Activated CD4-positive, CD25-positive, alpha-beta regulatory T cell treated with anti-CD3 and anti-CD28 coated beads, Interleukin-2, amount 50 U/mL, for 24 hours (primary cell): ENCODE data around the gene HSPA12A.

ENCODE experiments used
- ATAC-seq, 2 donors: fragments of 150-1000 bp; cut with Tn5 transposase; one replicate each; pipeline ENCODE4 v1.10.0; 2021; ENCODE audit warnings: mild to moderate bottlenecking in 1 of 2, moderate library complexity in 1 of 2

HSPA12A gene

GRCh38 chr10:116742367-116743265 is at the start of gene HSPA12A:
Gene HSPA12A (minus strand): TSS chr10:116742566. CDS start chr10:116742469, 97 bp downstream.
- ATAC-seq, result peak; percentile 74 to 79

- no peak for ATAC-seq
Measured at GRCh38 chr10:116791241-116791640, 48.9 kb upstream of the HSPA12A start.

GRCh38 chr10:116787893-116788665 is 45.7 kb upstream of the HSPA12A start:
- peak; percentile 50 to 69 for ATAC-seq

- ATAC-seq, result no peak
Measured at GRCh38 chr10:116787053-116787659, 44.8 kb upstream of the HSPA12A start.

- no peak for ATAC-seq
Measured at GRCh38 chr10:116785867-116786266, 43.5 kb upstream of the HSPA12A start.

- no peak for ATAC-seq
Measured at GRCh38 chr10:116785282-116785681, 42.9 kb upstream of the HSPA12A start.

GRCh38 chr10:116784651-116785050 is 42.3 kb upstream of the HSPA12A start:
- no peak for ATAC-seq

GRCh38 chr10:116784035-116784434 is 41.7 kb upstream of the HSPA12A start:
- no peak for ATAC-seq

GRCh38 chr10:116783011-116783655 is 40.8 kb upstream of the HSPA12A start:
- ATAC-seq, result no peak

GRCh38 chr10:116781370-116781884 is 39.1 kb upstream of the HSPA12A start:
- no peak for ATAC-seq

GRCh38 chr10:116780691-116781205 is 38.4 kb upstream of the HSPA12A start:
- ATAC-seq, result no peak

- no peak for ATAC-seq
Measured at GRCh38 chr10:116779076-116779687, 36.8 kb upstream of the HSPA12A start.

GRCh38 chr10:116777006-116777405 is 34.6 kb upstream of the HSPA12A start:
- ATAC-seq, result no peak

- no peak for ATAC-seq
Measured at GRCh38 chr10:116775488-116776400, 33.4 kb upstream of the HSPA12A start.

- no peak for ATAC-seq
Measured at GRCh38 chr10:116774728-116775151, 32.4 kb upstream of the HSPA12A start.

- ATAC-seq, result no peak
Measured at GRCh38 chr10:116772909-116773705, 30.7 kb upstream of the HSPA12A start.

GRCh38 chr10:116771959-116772585 is 29.7 kb upstream of the HSPA12A start:
- ATAC-seq, result peak in 1 of 2 donors; percentile 13

- no peak for ATAC-seq
Measured at GRCh38 chr10:116771101-116771958, 29.0 kb upstream of the HSPA12A start.
